NCI-H774 (cell line): Measurements from ENCODE around the gene FCER1G.
"Not testable (repeated sequence)": the region's sequence is repeated elsewhere in the genome, so short reads cannot be mapped to it uniquely, and the experiment has no call there.

Source experiments
- DNase-seq: peaks from one replicate; lab custom pipeline; 2025; lab: John Stamatoyannopoulos, UW

The FCER1G gene

DNA sequence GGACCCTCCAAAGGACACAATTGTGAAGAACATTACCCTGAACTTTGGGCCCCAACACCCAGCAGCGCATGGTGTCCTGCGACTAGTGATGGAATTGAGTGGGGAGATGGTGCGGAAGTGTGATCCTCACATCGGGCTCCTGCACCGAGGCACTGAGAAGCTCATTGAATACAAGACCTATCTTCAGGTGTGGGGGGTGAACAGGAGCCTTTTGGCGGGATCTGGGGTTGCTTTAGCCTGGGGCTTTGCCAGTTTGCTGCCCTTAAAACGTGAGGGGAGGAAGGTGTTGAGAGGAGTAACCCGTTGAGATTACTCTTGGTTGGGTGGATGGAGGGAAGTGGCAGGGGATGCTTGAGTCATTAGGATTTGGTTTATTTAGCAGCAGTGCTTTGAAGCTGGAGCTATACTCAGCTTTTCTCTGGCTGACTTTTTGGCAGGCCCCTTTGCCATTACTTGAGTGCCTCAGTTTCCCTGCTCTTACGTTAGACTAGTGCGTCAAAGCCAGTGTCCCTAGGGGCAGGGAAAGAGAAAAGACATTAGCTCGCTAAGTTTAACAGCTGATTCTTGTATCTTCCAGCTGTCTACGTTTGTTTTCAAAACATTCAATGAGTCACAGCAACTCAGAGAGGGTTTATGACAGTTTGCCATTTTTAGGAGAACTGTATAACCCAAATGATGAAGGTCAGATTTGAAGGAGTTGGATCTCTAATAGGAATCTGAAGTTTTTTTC is 8.5 kb upstream of the FCER1G start:
- DNase-seq: no peak

GRCh38 chr1:161207173-161207572 is 7.9 kb upstream of the FCER1G start:
- DNase-seq: no peak

- DNase-seq: peak; percentile 63
Measured at GRCh38 chr1:161209790-161210409, 5.2 kb upstream of the FCER1G start.

GRCh38 chr1:161214369-161214768 is 726 bp upstream of the FCER1G start:
- DNase-seq: no peak

GRCh38 chr1:161216945-161217712 is 2.0 kb downstream of the FCER1G start:
- DNase-seq: no peak

DNA sequence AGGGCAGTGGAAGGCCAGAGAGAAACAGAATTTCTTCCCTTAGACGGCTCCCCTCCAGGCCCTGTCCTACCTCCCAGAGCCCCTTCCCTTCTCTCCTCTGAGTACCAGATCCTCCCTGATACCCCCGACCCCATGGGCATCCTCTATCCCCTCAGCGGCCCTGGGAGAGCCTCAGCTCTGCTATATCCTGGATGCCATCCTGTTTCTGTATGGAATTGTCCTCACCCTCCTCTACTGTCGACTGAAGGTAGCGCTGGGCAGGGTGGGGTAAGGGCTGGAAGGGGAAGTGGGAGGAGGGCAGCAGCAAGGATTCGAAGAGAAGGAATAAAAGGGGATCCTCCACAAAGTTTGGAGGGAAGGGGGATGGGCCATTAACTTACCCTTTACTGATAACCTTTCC is 2.7 kb downstream of the FCER1G start:
- no peak for DNase-seq

GRCh38 chr1:161218301-161219077 is 3.4 kb downstream of the FCER1G start:
- no peak for DNase-seq

DNA sequence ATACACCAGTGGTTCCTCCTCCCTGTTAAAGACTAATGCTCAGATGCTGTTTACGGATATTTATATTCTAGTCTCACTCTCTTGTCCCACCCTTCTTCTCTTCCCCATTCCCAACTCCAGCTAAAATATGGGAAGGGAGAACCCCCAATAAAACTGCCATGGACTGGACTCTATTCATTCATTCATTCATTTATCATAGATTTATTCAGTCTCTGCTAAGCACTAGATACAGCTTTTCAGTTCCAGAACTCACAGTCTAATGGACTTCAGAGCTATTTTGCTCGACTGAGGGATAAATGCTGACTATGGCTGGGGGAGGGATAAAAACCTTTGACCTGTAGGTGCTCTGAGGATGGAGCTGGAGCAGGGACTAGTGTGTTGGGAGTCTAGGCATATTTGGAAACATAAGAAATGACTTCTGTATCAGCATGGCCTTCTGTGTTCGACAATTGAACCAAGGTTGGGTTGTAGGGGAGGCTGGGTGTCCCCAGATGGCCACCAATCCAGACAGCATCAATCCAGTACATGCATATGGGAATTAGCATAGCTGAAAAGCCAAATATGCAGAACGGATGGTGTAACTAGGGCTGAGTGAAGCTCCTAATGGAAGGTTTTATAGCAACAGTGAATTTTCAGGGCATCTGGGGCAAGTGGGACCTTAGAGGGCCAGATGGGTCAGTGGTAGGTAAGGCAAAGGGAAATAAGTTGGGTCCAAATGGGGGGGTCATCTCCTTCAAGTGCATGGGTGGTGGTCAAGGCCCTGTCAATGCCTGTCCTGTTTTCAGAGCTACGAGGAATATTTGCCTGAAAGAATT is 4.2 kb downstream of the FCER1G start:
- no peak for DNase-seq

DNA sequence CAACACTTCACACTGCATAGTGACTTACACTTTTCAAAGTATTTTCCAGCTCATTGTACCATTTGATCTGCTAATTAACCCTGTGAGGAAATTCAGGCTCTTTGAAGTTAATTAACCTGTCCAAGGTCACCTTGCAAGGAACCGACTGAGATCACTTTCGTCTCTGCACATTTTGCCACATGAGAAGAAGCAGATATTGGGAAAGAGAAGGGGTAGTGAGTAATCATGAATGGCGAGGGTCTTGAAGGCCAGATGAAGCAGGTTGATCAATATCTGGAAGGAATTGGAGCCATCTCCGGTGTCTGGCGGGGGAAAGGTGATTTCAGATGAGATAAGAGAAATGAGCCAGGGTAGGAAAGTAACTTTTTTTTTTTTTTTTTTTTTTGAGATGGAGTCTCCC is 4.9 kb downstream of the FCER1G start:
- DNase-seq: no peak

DNA sequence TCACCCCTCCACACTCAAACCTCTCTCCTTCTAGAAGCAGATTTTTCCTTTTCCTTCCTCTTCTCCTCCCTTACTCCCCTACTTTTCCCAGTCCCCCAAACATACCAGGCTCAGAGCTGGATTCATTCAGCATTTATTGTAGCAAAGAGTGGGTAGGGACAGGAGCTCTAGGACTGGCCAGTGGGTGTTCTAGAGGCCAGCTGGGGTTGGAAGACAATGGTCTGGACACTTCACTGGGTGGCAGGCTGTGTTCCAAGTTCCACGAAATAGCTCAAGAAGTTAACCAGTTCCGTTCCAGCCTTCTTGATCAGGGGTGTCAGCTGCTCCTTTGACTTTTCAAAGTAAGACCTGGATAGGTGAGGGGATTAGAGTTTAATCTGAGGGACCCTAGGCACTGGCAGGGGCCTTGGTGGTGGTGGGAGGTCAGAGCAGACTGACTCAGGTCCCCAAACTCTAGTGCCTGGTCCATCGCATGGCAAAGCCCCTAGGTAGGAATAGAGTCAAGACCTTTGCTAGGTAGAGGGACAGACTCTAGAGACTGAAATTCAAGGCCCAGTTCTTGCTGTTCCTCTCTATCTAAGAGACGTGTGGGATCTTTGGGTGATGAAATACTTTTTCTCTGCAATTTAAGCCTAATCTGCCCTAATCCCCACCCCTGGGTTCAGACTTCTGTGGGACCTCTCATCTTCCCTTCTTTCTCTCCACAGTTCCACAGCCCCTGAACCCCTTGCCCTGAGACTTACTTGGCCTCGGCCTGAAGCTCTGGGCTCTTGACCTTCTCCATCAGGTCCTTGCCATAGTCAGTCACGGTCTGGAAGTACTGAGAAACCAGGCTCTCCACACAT is 7.3 kb downstream of the FCER1G start:
- DNase-seq: no peak

DNA sequence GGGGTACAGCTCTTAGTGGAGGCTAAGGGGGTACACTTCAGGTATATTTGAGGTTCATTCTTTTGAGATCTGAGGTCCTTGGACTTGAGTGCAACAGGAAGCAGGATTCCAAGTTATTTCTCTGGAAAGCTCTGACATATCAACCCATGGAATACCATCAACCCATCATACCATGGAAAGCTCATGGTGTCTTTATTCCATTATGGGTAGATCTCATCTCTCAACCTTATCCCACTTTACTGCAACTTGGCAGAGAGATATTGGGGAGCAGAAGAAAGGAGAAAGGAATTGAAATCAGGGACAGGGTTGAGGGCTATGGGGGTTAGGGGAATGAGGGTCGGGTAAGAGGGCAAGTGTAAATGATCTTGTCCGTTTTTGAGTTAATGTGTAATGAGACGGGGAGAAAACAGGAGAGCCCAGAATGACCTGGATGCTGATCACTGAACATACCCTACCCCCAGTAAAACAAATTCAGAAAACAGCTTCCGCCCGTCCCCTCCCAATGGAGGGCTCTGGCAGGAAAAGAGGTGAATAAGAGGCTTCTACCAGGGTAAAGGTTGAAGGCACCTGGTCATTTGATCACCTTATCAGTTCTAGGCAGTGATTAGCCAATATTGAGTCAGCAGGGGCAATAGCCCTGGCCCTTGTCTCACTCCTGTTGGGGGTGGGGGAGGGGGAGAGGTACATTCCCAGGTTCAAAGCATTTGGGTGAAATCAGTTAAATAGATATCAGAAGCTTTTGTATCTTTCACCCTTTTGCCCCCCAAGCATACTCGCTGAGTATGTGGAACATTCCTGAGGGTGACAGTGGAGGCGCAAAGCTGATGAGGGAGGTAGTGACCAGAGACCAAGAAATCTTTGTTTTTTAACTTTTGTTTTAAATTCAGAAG is 9.0 kb downstream of the FCER1G start:
- DNase-seq: no peak

DNA sequence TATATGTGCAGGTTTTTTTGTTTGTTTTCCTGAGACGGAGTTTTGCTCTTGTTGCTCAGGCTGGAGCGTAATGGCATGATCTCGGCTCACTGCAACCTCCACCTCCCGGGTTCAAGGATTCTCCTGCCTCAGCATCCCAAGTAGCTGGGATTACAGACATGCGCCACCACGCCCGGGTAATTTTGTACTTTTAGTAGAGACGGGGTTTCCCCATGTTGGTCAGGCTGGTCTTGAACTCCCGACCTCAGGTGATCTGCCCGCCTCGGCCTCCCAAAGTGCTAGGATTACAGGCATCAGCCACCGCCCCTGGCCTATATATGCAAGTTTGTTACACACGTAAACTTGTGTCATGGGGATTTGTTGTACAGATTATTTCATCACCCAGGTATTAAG is 9.6 kb downstream of the FCER1G start:
- DNase-seq: not testable (repeated sequence)

DNA sequence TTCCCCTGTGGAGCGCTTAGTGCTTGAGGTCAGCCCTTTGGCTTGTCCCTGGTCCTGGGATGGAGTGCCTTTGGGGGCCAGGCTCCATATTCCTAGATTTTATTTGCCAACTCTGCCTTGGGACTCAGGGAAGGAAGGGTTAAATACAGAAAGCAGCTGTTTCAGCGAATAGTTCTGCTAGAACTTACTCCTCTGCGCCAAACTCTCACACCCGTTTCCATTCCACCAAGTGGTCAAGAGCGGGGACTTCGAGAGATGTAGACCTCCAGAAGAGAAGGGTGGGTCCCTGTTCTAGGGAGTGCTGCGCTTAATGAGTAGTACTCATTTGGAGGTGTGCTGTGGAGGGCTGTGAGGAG is 10.1 kb downstream of the FCER1G start:
- no peak for DNase-seq

GRCh38 chr1:161225534-161226319 is 10.6 kb downstream of the FCER1G start, which contains the start of gene TOMM40L:
TSS of gene TOMM40L (plus strand) at chr1:161226060. CDS start at chr1:161226490, 430 bp downstream.
- DNase-seq: peak; percentile 97

DNA sequence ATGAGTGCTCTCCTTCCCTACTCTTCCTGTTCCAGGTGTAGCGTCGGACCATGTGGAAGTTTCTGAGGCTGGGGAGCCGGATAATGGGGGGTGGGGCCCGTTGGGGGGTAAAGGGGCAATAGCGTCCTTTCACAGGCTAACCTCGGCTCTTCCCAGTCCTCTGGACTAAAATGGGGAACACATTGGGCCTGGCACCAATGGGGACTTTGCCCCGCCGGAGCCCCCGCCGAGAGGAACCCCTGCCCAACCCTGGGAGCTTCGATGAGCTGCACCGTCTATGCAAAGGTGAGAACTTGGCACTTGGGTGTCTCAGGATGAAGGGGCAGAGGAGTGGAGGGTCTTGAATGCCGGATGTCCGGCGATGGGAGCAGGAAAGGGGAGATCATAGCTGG is 11.2 kb downstream of the FCER1G start:
- DNase-seq: no peak

DNA sequence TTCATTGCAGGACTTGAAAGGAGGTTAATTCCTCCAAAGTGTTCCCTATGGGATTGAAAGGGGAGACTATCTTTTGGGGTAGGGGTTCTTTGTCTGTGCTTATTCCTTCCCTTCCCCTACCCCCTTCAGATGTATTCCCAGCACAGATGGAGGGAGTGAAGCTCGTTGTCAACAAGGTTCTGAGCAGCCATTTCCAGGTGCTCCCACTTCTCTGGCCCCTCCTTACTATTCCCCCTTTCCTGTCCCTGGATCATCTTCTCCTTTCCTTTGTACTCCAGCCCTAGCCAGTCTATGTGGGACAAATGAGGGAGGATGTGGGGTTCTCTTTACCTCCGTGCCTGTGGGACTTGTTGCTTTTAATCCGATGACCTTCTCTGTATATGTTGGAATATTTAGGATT is 11.7 kb downstream of the FCER1G start:
- DNase-seq: no peak

DNA sequence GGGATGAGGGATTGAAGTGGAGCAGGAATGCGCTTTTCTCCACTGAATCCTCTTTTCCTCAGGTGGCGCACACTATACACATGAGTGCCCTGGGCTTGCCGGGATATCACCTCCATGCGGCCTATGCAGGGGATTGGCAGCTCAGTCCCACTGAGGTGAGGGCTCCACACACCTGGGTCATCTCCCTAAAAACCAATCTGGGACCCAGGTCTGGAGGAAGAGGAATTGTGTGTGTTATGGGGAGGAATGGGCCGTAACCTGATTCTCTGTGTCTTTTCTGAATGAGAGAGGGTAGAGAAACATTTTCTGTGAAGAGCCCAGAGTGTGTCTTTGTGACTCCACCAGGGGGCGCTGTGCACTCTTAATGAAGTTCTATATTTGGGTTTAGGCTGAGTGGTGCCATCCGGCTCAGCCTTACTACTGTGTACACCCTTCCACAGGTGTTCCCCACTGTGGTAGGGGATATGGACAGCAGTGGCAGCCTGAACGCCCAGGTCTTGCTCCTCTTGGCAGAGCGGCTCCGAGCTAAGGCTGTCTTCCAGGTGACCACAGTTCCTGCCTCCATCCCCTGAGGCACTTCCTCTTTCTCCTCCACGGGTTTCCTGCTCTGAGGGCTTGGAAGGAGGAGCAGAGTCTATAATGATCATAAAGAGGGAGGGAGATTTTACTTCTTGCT is 12.2 kb downstream of the FCER1G start:
- DNase-seq: peak; percentile 57

DNA sequence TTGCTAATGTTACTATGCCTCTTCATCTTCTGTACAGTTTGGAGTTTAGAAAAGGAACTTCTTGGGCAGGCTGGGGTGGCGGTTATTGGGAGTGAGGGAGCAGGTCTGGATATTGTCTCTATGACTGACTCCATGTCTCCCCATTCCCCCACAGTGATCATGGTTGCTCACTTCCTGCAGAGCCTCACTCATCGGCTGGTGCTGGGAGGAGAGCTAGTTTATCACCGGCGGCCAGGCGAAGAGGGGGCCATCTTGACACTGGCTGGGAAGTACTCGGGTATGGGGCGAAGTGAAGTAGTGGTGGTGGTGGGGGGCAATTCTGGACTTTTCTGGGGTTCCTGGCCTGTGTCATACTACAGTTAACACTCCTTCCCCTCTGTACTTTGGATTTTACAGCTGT is 12.9 kb downstream of the FCER1G start:
- no peak for DNase-seq
